22Rv1 (cell line): ENCODE measurements around the gene CCDC85A.

Experiments used
- H3K27ac ChIP-seq: fragments of 450-650 bp; 2 replicates; pipeline ENCODE4 v1.5.1; 2017
- CTCF ChIP-seq: fragments of 450-650 bp; IDR thresholded peaks from 2 replicates; pipeline ENCODE4 v1.5.1; 2017; ENCODE audit warnings: mild to moderate bottlenecking
- ZFX ChIP-seq: fragments of 450-650 bp; IDR thresholded peaks from 2 replicates; pipeline ENCODE4 v1.6.1; 2017; ENCODE audit warnings: antibody characterized with exemption, borderline replicate concordance

Gene CCDC85A

GRCh38 chr2:56195563-56195962 lies 11.8 kb downstream of the CCDC85A start:
- TF ChIP-seq ZFX: no peak
- TF ChIP-seq CTCF: no peak

GRCh38 chr2:56197816-56198215 lies 14.0 kb downstream of the CCDC85A start:
- TF ChIP-seq CTCF: no peak
- no peak for TF ChIP-seq ZFX
- no peak overlapping the region for H3K27ac ChIP-seq

More at GRCh38 chr2:56195563-56195962, 11.8 kb downstream of the CCDC85A start:
- no peak overlapping the region for H3K27ac ChIP-seq

- no peak overlapping the region for H3K27ac ChIP-seq
- no peak for TF ChIP-seq CTCF
- TF ChIP-seq ZFX: no peak
These were observed 15.1 kb downstream of the CCDC85A start for GRCh38 chr2:56198936-56199335.

- H3K27ac ChIP-seq: no peak overlapping the region
These were observed 15.7 kb downstream of the CCDC85A start for GRCh38 chr2:56199492-56199891.

GRCh38 chr2:56202381-56203121 lies 18.8 kb downstream of the CCDC85A start:
- no peak for TF ChIP-seq ZFX
- no peak for TF ChIP-seq CTCF
- H3K27ac ChIP-seq: no peak overlapping the region

More at GRCh38 chr2:56199492-56199891, 15.7 kb downstream of the CCDC85A start:
- TF ChIP-seq CTCF (no peak), ZFX (no peak)

GRCh38 chr2:56204556-56204955 lies 20.8 kb downstream of the CCDC85A start:
- H3K27ac ChIP-seq: no peak overlapping the region
- TF ChIP-seq CTCF (no peak), ZFX (no peak)

- no peak for TF ChIP-seq ZFX
- no peak overlapping the region for H3K27ac ChIP-seq
These were observed 22.5 kb downstream of the CCDC85A start for GRCh38 chr2:56206250-56206649.
